ENCODE data around the gene SCD5.

GRCh38 chr4:82721819-82722423 is 76.7 kb downstream of the SCD5 start:
- no peak for TF ChIP-seq POLR2AphosphoS5 (IDR thresholded peaks at IDR 0.05; ENCODE audit: low read depth, low read length)
- no peak for TF ChIP-seq SMAD3 (CRISPR knock-in tag; IDR thresholded peaks at IDR 0.05)
- no peak for TF ChIP-seq NBN (conservative IDR thresholded peaks at IDR 0.05)
- no peak for TF ChIP-seq GATAD1 (CRISPR knock-in tag; IDR thresholded peaks at IDR 0.05)
- TF ChIP-seq YY1 (IDR thresholded peaks at IDR 0.05; ENCODE audit: insufficient read depth, insufficient replicate concordance, low read depth, low read length) = no peak
- TF ChIP-seq ASH2L (IDR thresholded peaks at IDR 0.05; ENCODE audit: insufficient read length, low read depth, low read length) = no peak
- TF ChIP-seq E2F1 (CRISPR knock-in tag; IDR thresholded peaks at IDR 0.05) = no peak
- peak; percentile 71 for TF ChIP-seq CTCF (CRISPR knock-in tag; IDR thresholded peaks at IDR 0.05)
- no peak for TF ChIP-seq AFF4 (CRISPR knock-in tag; IDR thresholded peaks at IDR 0.05)
- no peak for TF ChIP-seq ZSCAN29 (CRISPR knock-in tag; conservative IDR thresholded peaks at IDR 0.05)
- no peak for TF ChIP-seq ARID2 (CRISPR knock-in tag; IDR thresholded peaks at IDR 0.05; ENCODE audit: borderline replicate concordance)
